Motor neuron (in vitro differentiated cells): Measurements from ENCODE around the gene CXCL8. TPM values are rescaled to one million over a fixed set of nuclear protein-coding genes. Genes with fewer than 3 reads are reported as not detected.
"Not testable (repeated sequence)": the region's sequence is repeated elsewhere in the genome, so short reads cannot be mapped to it uniquely, and the experiment has no call there.

Experiments used
- ATAC-seq, 8 experiments: fragments of 200-7000 bp; cut with Tn5 transposase; replicated peaks in 6 of 8; 2 replicates each; pipeline ENCODE4 v1.8.0; 2021; ENCODE audit warnings: mild to moderate bottlenecking in 8 of 8, moderate library complexity in 8 of 8
- H3K27ac ChIP-seq, 2 donors: fragments of 250-450 bp; sonication (Bioruptor Pico); 2 replicates each; pipeline ENCODE4 v1.9.0; 2021; ENCODE audit warnings: antibody characterized with exemption in 2 of 2, mild to moderate bottlenecking in 2 of 2, moderate library complexity in 1 of 2
- H3K4me1 ChIP-seq, 2 donors: fragments of 250-450 bp; sonication (Bioruptor Pico); replicated peaks in 1 of 2; 2 replicates each; pipeline ENCODE4 v1.6.1; 2021; ENCODE audit warnings: antibody characterized with exemption in 2 of 2, mild to moderate bottlenecking in 2 of 2, moderate library complexity in 1 of 2
- H3K4me3 ChIP-seq, 5 donors: fragments of 250-450 bp; sonication (Bioruptor Pico); 2 replicates each; pipeline ENCODE4 v1.9.0; 2021; ENCODE audit warnings: antibody characterized with exemption in 5 of 5, mild to moderate bottlenecking in 5 of 5, moderate library complexity in 4 of 5
- WGBS, 10 experiments: fragments of 450-650 bp; shearing (Covaris generic); methylation state at CpG; one replicate each; pipeline ENCODE4 v1.0.0; 2022; 5-methylcytosine and 5-hydroxymethylcytosine counted together
- in situ Hi-C, 9 experiments: fragments of 400-800 bp; cut with MboI; loops; one replicate each; pipeline ENCODE4 v1.15.0; 2021; ENCODE audit warnings: low sequenced_read_pairs in 9 of 9, low pct_unique_long_range_greater_than_20kb in 2 of 9; ENCODE audit not compliant: unreplicated experiment in 9 of 9
- total RNA-seq, 8 experiments: library from RNA; unstranded; fragments of 300-600 nt; gene quantifications; 2 replicates each; pipeline versions ENCODE4 v1.2.3 to v1.2.4, GENCODE V29; 2022

CXCL8 gene
- 100 to 1,000 TPM in 1 of 8 experiments, 10 to 100 TPM in 1, 1 to 10 TPM in 2, under 1 TPM in 2, not detected in 2; 0.25 to 115 (median 3.6) TPM for total RNA-seq

DNA sequence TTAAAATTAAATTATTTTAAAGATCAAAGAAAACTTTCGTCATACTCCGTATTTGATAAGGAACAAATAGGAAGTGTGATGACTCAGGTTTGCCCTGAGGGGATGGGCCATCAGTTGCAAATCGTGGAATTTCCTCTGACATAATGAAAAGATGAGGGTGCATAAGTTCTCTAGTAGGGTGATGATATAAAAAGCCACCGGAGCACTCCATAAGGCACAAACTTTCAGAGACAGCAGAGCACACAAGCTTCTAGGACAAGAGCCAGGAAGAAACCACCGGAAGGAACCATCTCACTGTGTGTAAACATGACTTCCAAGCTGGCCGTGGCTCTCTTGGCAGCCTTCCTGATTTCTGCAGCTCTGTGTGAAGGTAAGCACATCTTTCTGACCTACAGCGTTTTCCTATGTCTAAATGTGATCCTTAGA lies at the start of gene CXCL8:
CXCL8 (plus strand) TSS at position 217 of the 426 bp plus-strand sequence; CDS start at position 307, 90 bp downstream.
- H3K4me3 ChIP-seq: no peak within 1 kb of the TSS

DNA sequence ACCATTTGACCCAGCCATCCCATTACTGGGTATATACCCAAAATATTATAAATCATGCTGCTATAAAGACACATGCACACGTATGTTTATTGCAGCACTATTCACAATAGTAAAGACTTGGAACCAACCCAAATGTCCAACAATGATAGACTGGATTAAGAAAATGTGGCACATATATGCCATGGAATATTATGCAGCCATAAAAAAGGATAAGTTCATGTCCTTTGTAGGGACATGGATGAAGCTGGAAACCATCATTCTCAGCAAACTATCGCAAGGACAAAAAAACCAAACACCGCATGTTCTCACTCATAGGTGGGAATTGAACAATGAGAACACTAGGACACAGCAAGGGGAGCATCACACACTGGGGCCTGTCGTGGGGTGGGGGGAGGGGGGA lies 49.2 kb upstream of the CXCL8 start:
- not testable (repeated sequence) for H3K4me1 ChIP-seq, H3K27ac ChIP-seq, ATAC-seq, H3K4me3 ChIP-seq
- WGBS, 10 experiments: 100% methylated on average over 1 of the region's 4 CpGs; no CpG with 5 or more reads in 9 of the 10 experiments
- in situ Hi-C loops: loop anchor here in 1 of 9 experiments (25.0 kb wide), 1 partner anchor 446 kb away; no protein-coding TSS in a partner anchor

More for the DNA sequence above, at the start of gene CXCL8:
- Histone ChIP-seq H3K4me1 (no peaks in the 10 kb centered on the region), H3K27ac (no peak within 1 kb of the TSS)
- 22 to 100% (median 82%) methylated on average over 1 to 7 of the region's 7 CpGs for WGBS, 10 experiments
- in situ Hi-C loops: loop anchor here in 1 of 9 experiments (25.0 kb wide), 1 partner anchor 122 kb away; the partner anchor contains the start of genes CXCL1 and PF4V1
- ATAC-seq: peak in 4 of 8 experiments; percentile 13 to 89 (median 84)

DNA sequence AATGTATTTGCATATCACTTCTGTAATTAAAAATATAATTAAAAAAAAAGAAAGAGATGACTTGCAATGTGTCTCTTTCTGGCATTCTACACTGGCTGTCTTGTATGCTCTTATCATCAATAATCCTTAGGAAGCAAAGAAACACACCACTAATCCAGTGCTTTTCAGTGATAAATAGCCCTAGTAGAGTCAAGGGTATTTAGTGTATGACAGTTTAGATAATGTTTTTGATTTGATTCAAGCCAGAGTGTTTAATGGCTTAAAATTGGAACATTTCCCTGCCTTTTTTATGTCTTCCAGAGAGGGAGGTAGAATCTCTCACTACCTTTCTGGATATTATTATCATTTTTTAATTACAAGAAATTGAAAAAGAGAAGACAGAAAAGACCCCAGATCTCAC lies 48.6 kb upstream of the CXCL8 start:
- in situ Hi-C loops: loop anchor here in 1 of 9 experiments (25.0 kb wide), 1 partner anchor 446 kb away; no protein-coding TSS in a partner anchor
- Histone ChIP-seq H3K27ac (no peak overlapping the region), H3K4me1 (no peaks in the 10 kb centered on the region), H3K4me3 (no peak overlapping the region)
- no peak for ATAC-seq

DNA sequence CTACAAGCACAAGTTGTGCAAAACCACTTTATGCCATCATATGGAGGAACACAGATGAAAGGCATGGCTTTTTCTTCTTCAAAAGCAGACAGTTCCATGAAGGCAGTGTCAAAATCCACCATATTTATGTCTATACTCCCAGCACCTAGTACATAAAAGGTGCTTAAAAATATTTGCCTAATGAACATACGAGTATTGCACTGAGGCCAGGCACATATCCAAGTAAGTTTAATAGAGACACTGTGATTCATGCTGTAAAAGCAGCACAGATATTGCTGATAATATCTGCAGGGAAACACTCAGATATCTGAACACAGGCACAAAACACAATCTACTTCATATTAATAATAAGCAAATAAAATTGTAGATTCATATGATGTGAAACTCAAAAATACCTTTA lies 48.1 kb upstream of the CXCL8 start:
- WGBS, 10 experiments: 13 to 100% (median 60%) methylated on average over 1 of the region's 1 CpG; no CpG with 5 or more reads in 3 of the 10 experiments
- no peak for ATAC-seq
- in situ Hi-C loops: loop anchor here in 1 of 9 experiments (25.0 kb wide), 1 partner anchor 445 kb away; no protein-coding TSS in a partner anchor
- Histone ChIP-seq H3K4me1 (no peaks in the 10 kb centered on the region), H3K27ac (no peak overlapping the region), H3K4me3 (no peak overlapping the region)

DNA sequence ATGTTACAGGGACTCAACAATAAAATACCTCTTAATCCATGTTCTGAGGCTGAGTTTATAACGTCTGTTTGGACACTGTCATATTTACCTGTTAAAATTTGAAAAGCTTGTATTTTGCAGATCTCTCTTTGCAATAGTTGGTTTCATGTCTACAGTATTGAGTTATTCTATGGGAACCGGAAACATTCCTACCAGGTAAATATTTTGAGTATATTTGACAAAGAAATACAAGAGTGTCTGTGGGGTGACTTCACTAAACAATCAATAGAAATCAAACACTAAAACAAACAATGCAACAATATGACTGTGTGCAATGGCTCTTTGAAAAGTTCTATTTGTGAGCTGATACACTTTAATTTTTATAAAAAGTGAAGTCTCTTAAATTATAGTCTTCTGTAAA lies 47.7 kb upstream of the CXCL8 start:
- Histone ChIP-seq H3K4me1 (no peaks in the 10 kb centered on the region), H3K4me3 (no peak overlapping the region), H3K27ac (no peak overlapping the region)
- WGBS, 10 experiments: 29 to 100% (median 82%) methylated on average over 1 to 2 of the region's 2 CpGs; no CpG with 5 or more reads in 1 of the 10 experiments
- no peak for ATAC-seq
- in situ Hi-C loops: loop anchor here in 1 of 9 experiments (25.0 kb wide), 1 partner anchor 445 kb away; no protein-coding TSS in a partner anchor

DNA sequence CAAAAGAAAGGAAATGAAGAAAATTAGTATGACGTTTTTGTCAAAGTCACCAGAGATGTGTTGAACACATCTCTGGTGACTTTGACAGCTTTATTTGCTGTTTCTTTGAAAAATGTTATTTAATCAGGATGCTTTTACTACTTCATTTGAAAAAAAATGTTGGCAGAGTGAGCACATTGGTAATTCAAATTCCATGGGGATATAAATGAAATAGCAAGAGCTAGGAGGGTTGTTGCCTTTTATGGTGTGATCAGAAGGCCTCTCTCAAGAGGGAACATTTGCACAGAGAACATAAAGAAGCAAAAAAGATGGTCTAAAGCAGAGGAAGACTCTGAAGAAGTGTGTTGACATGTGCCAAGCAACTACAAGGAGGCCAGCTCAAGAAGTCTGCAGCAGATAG lies 46.6 kb upstream of the CXCL8 start:
- WGBS, 10 experiments: 0 to 92% (median 77%) methylated on average over 1 of the region's 1 CpG; no CpG with 5 or more reads in 1 of the 10 experiments
- no peak for ATAC-seq
- Histone ChIP-seq H3K4me3 (no peak overlapping the region), H3K4me1 (no peaks in the 10 kb centered on the region), H3K27ac (no peak overlapping the region)
- in situ Hi-C loops: loop anchor here in 1 of 9 experiments (25.0 kb wide), 1 partner anchor 443 kb away; no protein-coding TSS in a partner anchor

DNA sequence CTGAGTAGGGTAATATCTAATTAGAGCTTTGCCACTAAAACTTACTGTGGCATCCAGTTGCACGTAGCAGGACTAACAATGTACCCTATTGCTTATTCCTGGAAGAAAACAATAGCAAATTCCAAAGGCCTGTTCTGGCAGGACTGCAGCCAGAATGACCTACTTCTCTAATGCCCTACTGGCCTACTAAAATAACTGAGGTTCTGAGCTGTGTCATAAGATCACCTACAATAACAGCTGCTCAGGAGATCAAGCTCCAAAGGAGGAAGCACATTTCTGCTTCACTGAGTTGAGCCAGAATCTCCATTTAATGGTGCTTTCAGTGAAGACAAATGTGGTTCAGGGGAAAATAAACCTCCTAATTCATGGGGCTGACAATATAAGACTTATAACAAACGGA lies 42.2 kb upstream of the CXCL8 start:
- in situ Hi-C loops: loop anchor here in 1 of 9 experiments (25.0 kb wide), 1 partner anchor 439 kb away; no protein-coding TSS in a partner anchor
- WGBS, 10 experiments: 29 to 86% (median 66%) methylated on average over 1 to 2 of the region's 2 CpGs; no CpG with 5 or more reads in 3 of the 10 experiments
- H3K27ac ChIP-seq: no peak overlapping the region
- H3K4me1 ChIP-seq: no peaks in the 10 kb centered on the region
- no peak overlapping the region for H3K4me3 ChIP-seq
- no peak for ATAC-seq

DNA sequence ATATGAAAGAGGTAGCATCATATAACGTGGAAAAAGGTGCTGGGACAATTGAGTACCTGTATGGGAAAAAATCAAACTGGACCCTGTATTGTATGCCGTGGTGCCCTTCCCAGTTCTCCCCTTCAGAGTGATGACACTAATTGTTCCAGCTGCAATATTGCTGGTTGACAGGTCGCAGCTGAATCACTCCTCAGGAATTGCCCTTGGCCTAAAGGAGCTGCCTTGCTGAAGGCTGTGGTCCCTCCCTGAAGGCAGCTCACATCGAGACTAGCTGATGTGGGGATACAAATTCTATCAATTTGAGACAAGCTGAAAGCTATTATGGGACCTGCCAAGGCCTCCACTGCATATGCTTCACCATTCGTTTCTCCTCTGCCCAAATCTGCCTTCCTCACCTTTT lies 39.3 kb upstream of the CXCL8 start:
- no peak for ATAC-seq
- H3K4me1 ChIP-seq: peaks cover 0 to 6% of the 10 kb centered on the region in 2 donors
- H3K27ac ChIP-seq: no peak overlapping the region
- in situ Hi-C loops: no loop called here
- WGBS, 10 experiments: 17 to 100% (median 75%) methylated on average over 1 to 5 of the region's 5 CpGs; no CpG with 5 or more reads in 1 of the 10 experiments
- no peak overlapping the region for H3K4me3 ChIP-seq

DNA sequence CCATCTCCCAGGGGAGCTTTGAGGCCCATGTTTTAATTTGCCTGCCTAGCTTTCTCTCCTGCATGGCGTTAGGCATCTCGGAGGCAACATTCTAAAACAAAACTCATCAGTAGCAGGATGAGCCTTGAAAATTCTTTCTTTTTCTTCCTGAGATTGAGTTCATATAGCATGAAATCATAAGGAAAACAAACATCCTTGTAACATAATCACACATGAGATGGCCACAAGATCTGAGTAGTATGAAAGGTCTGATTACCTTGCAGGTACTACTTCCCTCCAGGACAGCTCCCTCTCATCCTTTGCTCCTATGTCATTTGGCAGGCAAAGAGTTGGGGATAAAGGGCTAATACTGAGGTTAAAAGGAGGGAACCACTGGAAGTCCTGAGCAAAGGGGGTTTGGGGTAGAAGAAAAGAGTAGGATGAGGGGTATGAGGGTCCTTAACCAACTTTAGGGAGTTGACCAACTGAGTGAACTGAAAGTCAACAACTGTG lies 37.5 kb upstream of the CXCL8 start:
- peaks cover 0 to 6% of the 10 kb centered on the region in 2 donors for H3K4me1 ChIP-seq
- no peak overlapping the region for H3K4me3 ChIP-seq
- H3K27ac ChIP-seq: no peak overlapping the region
- ATAC-seq: no peak
- 75 to 100% (median 100%) methylated on average over 1 to 2 of the region's 2 CpGs; no CpG with 5 or more reads in 4 of the 10 experiments for WGBS, 10 experiments
- in situ Hi-C loops: no loop called here

DNA sequence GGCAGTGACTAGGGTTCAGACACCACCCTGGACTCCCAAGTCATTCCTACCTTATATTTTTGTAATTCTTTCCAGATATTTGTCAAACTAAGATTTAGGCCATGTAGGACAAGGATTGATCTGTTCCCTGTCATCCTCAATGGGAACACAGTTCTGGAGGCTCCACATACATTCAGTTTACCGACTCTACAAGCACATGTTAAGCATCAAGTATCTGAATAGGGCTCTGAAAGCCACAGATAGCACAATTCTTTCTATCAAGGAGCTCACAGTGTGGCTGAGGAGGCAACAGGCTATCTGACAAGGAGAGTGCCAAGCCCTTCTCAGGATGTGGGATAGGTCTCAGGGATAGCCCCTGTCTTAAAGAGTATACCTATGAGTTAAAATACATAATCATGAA lies 37.0 kb upstream of the CXCL8 start:
- in situ Hi-C loops: no loop called here
- Histone ChIP-seq H3K27ac (no peak overlapping the region), H3K4me3 (no peak overlapping the region), H3K4me1 (peaks cover 0 to 6% of the 10 kb centered on the region in 2 donors)
- 40 to 83% methylated on average over 1 of the region's 1 CpG; no CpG with 5 or more reads in 8 of the 10 experiments for WGBS, 10 experiments
- ATAC-seq: no peak

DNA sequence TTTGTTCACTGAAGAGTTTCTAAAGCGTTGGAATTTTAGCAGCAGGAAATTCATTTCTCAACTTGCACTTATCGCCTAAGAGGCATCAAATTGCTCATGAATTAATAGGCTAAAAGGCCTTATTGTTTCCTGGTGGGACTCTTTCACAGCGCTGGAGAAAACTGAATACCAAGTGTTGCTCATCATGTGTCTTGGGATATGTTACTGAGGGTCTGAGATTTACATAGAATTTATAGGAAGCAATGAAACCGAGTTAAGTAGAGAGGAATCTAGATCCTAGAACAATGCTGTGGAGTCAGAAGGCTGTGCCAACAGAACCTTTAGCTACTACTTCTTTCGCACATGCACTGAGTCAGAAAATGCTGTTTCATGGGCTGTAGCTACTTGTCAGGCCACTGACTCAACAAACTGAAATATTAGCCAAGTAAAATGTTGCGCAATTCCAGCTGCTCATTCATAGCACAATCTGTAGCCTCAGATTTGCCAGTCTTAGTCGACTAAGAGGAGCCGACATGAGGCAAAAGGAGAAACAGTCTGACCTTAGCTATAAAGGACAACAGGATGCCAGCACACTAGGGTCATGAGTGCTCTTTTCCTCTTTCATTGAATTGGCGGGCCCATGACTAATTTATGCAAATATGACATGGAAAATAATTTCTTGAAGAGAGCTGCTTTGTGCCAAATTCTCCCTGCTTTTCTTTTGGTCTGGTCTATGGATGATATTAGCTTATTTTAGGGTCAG lies 35.9 kb upstream of the CXCL8 start:
- no peak overlapping the region for H3K27ac ChIP-seq
- peaks cover 0 to 6% of the 10 kb centered on the region in 2 donors for H3K4me1 ChIP-seq
- ATAC-seq: peak; percentile 58 to 95 (median 70)
- no peak overlapping the region for H3K4me3 ChIP-seq
- 0 to 100% (median 58%) methylated on average over 1 to 8 of the region's 9 CpGs; no CpG with 5 or more reads in 1 of the 10 experiments for WGBS, 10 experiments
- in situ Hi-C loops: no loop called here

DNA sequence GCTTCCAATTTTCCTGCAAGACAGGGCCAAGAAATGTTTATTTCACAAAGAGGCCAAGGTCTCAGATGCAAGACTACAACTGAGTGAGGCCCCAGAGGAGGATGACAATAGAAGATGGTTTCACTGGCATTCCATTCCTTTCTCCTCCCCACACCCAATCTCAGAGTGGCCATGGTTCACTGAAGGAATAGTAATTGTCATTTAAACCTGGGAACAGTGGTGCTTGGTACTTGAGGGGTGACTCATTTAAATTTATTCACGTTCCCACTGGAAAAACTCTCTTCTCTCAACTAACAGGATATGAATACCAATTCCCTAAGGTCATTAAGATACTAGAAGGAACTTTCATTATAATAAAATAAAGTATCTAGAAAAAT lies 35.3 kb upstream of the CXCL8 start:
- 0 to 67% (median 25%) methylated on average over 1 of the region's 1 CpG; no CpG with 5 or more reads in 3 of the 10 experiments for WGBS, 10 experiments
- Histone ChIP-seq H3K4me3 (no peak overlapping the region), H3K27ac (no peak overlapping the region), H3K4me1 (peaks cover 0 to 6% of the 10 kb centered on the region in 2 donors)
- peak in 4 of 8 experiments; percentile 22 to 52 (median 42) for ATAC-seq
- in situ Hi-C loops: no loop called here

DNA sequence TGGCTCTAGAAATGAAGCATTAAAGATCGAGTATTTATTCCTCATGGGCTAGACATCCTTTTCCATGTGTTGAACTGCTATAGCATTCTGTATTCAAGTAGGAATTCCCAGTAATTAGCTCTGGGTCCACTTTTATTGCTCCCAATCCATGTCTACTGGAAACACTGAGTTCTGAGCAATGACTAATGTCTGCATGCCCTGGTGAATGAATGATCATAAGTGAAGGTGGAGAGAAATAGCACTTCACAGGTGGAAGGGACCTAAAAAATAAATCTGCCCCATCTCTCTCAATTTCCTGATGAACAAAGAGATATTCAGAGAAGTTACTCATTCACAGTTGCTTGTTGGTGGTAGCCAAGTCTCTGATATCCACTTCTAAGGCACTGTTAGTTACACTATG lies 34.6 kb upstream of the CXCL8 start:
- no peak for ATAC-seq
- H3K4me1 ChIP-seq: peaks cover 0 to 6% of the 10 kb centered on the region in 2 donors
- 20 to 100% (median 83%) methylated on average over 1 of the region's 1 CpG; no CpG with 5 or more reads in 3 of the 10 experiments for WGBS, 10 experiments
- H3K27ac ChIP-seq: no peak overlapping the region
- H3K4me3 ChIP-seq: no peak overlapping the region
- in situ Hi-C loops: no loop called here
